Activated naive CD8-positive, alpha-beta T cell treated with anti-CD3 and anti-CD28 coated beads, Interleukin-2, amount 10 ng/mL, durations not matched to agents 7 days and 5 days (primary cell): ENCODE measurements around the gene BPIFB1. TPM values are rescaled to one million over a fixed set of nuclear protein-coding genes. Genes with fewer than 3 reads are reported as not detected.

ENCODE experiments used
- ATAC-seq: fragments of 150-1000 bp; cut with Tn5 transposase; one replicate; pipeline ENCODE4 v1.10.0; 2021; ENCODE audit warnings: low read depth, moderate library complexity
- POLR2A ChIA-PET: fragments of 350-600 bp; sonication (Branson Sonifier 250); formaldehyde crosslinking; loops from one replicate; lab custom pipeline; 2021; ENCODE audit warnings: antibody characterized with exemption; lab: Charles Lee
- DNase-seq: peaks from one replicate; pipeline ENCODE4 v3.0.0; 2021
- H3K27ac Mint-ChIP-seq: one replicate; pipeline ENCODE4 v1.8.0; 2022; ENCODE audit warnings: mild to moderate bottlenecking, mixed read lengths
- H3K27me3 Mint-ChIP-seq: one replicate; pipeline ENCODE4 v1.8.0; 2022; ENCODE audit warnings: mild to moderate bottlenecking, moderate library complexity, mixed read lengths
- H3K36me3 Mint-ChIP-seq: one replicate; pipeline ENCODE4 v1.8.0; 2021; ENCODE audit warnings: mild to moderate bottlenecking, mixed read lengths
- H3K4me1 Mint-ChIP-seq: one replicate; pipeline ENCODE4 v1.8.0; 2021; ENCODE audit warnings: mixed read lengths
- H3K4me3 Mint-ChIP-seq: one replicate; pipeline ENCODE4 v1.8.0; 2022; ENCODE audit warnings: mild to moderate bottlenecking, moderate library complexity, mixed read lengths
- H3K9me3 Mint-ChIP-seq: one replicate; pipeline ENCODE4 v1.8.0; 2021; ENCODE audit warnings: mixed read lengths
- total RNA-seq, 2 experiments: library from RNA; stranded (reverse); gene quantifications; one replicate each; pipeline ENCODE4 v1.2.3, GENCODE V29; 2021

BPIFB1 gene
- total RNA-seq, 2 experiments from 2014 or later: not detected

DNA sequence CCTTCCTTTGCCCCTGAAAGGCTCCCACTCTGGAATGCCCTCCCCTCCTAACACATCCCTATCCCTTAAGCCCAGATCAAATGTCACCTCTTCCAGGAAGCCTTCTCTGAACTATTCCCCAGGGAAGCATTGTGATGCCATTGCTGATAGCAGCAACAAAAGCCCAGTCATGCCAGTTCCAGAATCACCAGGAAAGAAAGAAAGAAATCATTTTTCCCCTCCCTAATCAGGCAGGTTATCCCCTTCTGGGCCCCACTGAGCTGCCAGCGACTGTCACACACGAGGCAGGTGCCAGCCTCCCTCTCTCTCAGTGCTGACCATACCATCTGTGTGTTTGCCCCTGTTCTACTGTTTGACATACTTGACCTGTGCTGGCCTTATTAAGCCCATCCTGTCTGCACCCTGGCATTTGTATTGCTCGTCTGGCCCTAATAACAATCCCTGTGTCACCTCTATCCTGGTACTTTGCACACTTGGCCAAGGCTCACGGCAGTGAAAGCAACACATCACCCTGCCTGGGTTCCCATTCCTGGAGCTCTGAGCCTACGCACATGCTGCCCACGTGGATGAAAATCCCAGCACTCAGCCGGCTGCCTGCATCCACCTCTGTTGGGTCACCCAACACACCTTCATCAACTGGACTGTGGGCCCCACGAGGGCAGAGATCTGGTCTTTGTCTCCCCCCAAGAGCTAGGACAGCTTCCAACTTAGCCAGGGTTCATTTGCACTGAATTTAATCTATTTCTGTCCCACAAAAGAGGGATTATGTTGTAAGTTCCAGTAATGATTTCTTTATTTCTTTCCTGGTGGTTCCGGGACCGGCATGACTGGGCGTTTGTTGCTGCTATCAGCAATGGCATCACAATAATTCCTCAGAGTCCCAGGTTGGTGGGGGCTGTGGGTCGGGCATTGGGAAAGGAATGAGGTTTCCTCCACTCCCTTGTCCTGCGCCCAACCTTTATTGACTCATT, 5.3 kb upstream of the BPIFB1 start:
- no peaks in the 10 kb centered on the region for H3K4me1 Mint-ChIP-seq
- H3K27ac Mint-ChIP-seq: no peak overlapping the region
- no peak for DNase-seq
- peaks cover 8% of the 10 kb centered on the region for H3K27me3 Mint-ChIP-seq
- H3K4me3 Mint-ChIP-seq: no peak overlapping the region
- no peak for ATAC-seq
- H3K36me3 Mint-ChIP-seq: no peaks in the 10 kb centered on the region
- no peaks in the 10 kb centered on the region for H3K9me3 Mint-ChIP-seq
- POLR2A ChIA-PET: no interaction called here

- POLR2A ChIA-PET: no interaction called here
- Mint-ChIP-seq H3K4me3 (no peak overlapping the region), H3K36me3 (no peaks in the 10 kb centered on the region), H3K27ac (no peak overlapping the region), H3K9me3 (no peaks in the 10 kb centered on the region), H3K4me1 (no peaks in the 10 kb centered on the region), H3K27me3 (peaks cover 5% of the 10 kb centered on the region)
- ATAC-seq (no peak), DNase-seq (no peak)
Observed at GRCh38 chr20:33278700-33279099, 4.3 kb upstream of the BPIFB1 start.

GRCh38 chr20:33279261-33279910, 3.6 kb upstream of the BPIFB1 start:
- H3K27ac Mint-ChIP-seq: no peak overlapping the region
- no peaks in the 10 kb centered on the region for H3K9me3 Mint-ChIP-seq
- H3K36me3 Mint-ChIP-seq: no peaks in the 10 kb centered on the region
- POLR2A ChIA-PET: no interaction called here
- ATAC-seq (no peak), DNase-seq (no peak)
- peaks cover 5% of the 10 kb centered on the region for H3K27me3 Mint-ChIP-seq
- H3K4me3 Mint-ChIP-seq: no peak overlapping the region
- no peaks in the 10 kb centered on the region for H3K4me1 Mint-ChIP-seq

GRCh38 chr20:33280000-33280680, 2.9 kb upstream of the BPIFB1 start:
- DNase-seq: no peak
- Mint-ChIP-seq H3K27me3 (peaks cover 5% of the 10 kb centered on the region), H3K9me3 (no peaks in the 10 kb centered on the region), H3K36me3 (no peaks in the 10 kb centered on the region), H3K4me3 (no peak overlapping the region), H3K4me1 (no peaks in the 10 kb centered on the region), H3K27ac (no peak overlapping the region)
- ATAC-seq: no peak
- POLR2A ChIA-PET: no interaction called here

GRCh38 chr20:33280775-33281174, 2.2 kb upstream of the BPIFB1 start:
- DNase-seq (no peak), ATAC-seq (no peak)
- H3K27ac Mint-ChIP-seq: no peak overlapping the region
- peaks cover 5% of the 10 kb centered on the region for H3K27me3 Mint-ChIP-seq
- POLR2A ChIA-PET: no interaction called here
- no peaks in the 10 kb centered on the region for H3K4me1 Mint-ChIP-seq
- no peaks in the 10 kb centered on the region for H3K9me3 Mint-ChIP-seq
- no peaks in the 10 kb centered on the region for H3K36me3 Mint-ChIP-seq
- H3K4me3 Mint-ChIP-seq: no peak overlapping the region

DNA sequence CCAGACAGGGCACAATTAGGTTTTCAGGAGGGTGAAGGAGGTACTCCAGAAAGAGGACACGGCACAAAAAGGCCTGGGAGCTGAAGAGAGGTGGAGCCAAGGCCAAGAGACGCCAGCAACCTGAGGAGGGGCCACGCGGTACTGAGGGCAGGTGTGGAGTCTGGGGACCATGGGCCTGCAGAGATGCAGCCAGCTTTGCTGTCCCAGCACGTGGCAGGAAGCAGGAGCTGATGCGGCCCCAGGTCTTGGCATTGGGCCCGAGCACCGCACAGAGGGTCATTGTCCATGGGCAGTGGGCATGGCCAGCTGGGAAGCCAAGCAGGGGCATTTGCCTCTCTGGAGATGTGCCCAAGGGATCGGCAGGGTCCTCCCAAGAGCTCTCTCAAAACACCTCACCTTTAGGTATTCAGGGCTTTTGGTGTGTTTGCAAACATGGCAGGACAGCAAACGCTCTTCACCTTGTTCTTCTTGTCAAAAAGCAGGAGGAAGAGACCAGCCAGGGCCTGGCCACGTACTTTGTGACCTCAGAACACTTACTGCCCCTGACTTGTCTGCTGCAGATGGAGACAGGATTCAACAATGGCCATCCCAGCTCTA, 1.4 kb upstream of the BPIFB1 start:
- POLR2A ChIA-PET: no interaction called here
- ATAC-seq (no peak), DNase-seq (no peak)
- Mint-ChIP-seq H3K4me1 (no peaks in the 10 kb centered on the region), H3K4me3 (no peak overlapping the region), H3K9me3 (no peaks in the 10 kb centered on the region), H3K27me3 (peaks cover 8% of the 10 kb centered on the region), H3K36me3 (no peaks in the 10 kb centered on the region), H3K27ac (no peak overlapping the region)

GRCh38 chr20:33282196-33282934, 649 bp upstream of the BPIFB1 start:
- DNase-seq (no peak), ATAC-seq (no peak)
- Mint-ChIP-seq H3K27ac (no peak overlapping the region), H3K4me3 (no peak overlapping the region), H3K4me1 (no peaks in the 10 kb centered on the region), H3K36me3 (no peaks in the 10 kb centered on the region), H3K9me3 (no peaks in the 10 kb centered on the region), H3K27me3 (peaks cover 14% of the 10 kb centered on the region)
- POLR2A ChIA-PET: no interaction called here

GRCh38 chr20:33284284-33284683, 1.3 kb downstream of the BPIFB1 start:
- H3K9me3 Mint-ChIP-seq: no peaks in the 10 kb centered on the region
- no peak for ATAC-seq
- no peak for DNase-seq
- H3K36me3 Mint-ChIP-seq: no peaks in the 10 kb centered on the region
- H3K4me1 Mint-ChIP-seq: no peaks in the 10 kb centered on the region
- no peak overlapping the region for H3K27ac Mint-ChIP-seq
- peaks cover 16% of the 10 kb centered on the region for H3K27me3 Mint-ChIP-seq
- POLR2A ChIA-PET: no interaction called here
- no peak overlapping the region for H3K4me3 Mint-ChIP-seq

GRCh38 chr20:33284937-33285336, 1.9 kb downstream of the BPIFB1 start:
- no peaks in the 10 kb centered on the region for H3K36me3 Mint-ChIP-seq
- no peak overlapping the region for H3K4me3 Mint-ChIP-seq
- DNase-seq (no peak), ATAC-seq (no peak)
- no peaks in the 10 kb centered on the region for H3K4me1 Mint-ChIP-seq
- POLR2A ChIA-PET: no interaction called here
- no peaks in the 10 kb centered on the region for H3K9me3 Mint-ChIP-seq
- peaks cover 13% of the 10 kb centered on the region for H3K27me3 Mint-ChIP-seq
- H3K27ac Mint-ChIP-seq: no peak overlapping the region

DNA sequence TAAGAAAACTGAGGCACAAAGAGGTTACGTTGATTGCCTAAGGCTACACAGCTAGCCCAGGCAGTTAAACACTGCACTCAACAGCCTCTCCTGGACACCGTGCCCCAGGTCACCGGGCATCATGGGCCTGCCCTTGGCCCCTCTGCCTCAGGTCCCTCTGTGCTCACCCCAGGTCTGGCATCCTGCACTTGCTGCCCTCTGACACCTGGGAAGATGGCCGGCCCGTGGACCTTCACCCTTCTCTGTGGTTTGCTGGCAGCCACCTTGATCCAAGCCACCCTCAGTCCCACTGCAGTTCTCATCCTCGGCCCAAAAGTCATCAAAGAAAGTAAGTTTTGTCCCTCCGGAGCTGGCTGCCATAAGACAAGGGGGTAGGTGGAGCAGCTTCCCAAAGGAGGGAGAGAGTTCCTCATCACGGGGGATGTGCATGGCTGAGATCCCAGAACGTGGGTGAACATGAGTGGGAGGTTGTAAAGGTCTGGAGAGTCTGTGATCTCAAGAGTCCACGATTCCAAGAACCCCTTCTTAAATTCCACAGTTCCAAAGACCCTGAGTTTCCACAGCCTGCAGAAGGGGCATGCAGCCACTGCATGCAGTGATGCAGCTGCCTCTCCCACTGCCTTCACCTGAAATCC, 3.0 kb downstream of the BPIFB1 start:
- peaks cover 13% of the 10 kb centered on the region for H3K27me3 Mint-ChIP-seq
- no peaks in the 10 kb centered on the region for H3K4me1 Mint-ChIP-seq
- POLR2A ChIA-PET: no interaction called here
- H3K9me3 Mint-ChIP-seq: no peaks in the 10 kb centered on the region
- no peak overlapping the region for H3K27ac Mint-ChIP-seq
- no peak overlapping the region for H3K4me3 Mint-ChIP-seq
- ATAC-seq: no peak
- H3K36me3 Mint-ChIP-seq: no peaks in the 10 kb centered on the region
- no peak for DNase-seq

- H3K4me1 Mint-ChIP-seq: no peaks in the 10 kb centered on the region
- POLR2A ChIA-PET: no interaction called here
- H3K9me3 Mint-ChIP-seq: no peaks in the 10 kb centered on the region
- H3K36me3 Mint-ChIP-seq: no peaks in the 10 kb centered on the region
- ATAC-seq: no peak
- H3K27ac Mint-ChIP-seq: no peak overlapping the region
- H3K27me3 Mint-ChIP-seq: peaks cover 17% of the 10 kb centered on the region
- no peak overlapping the region for H3K4me3 Mint-ChIP-seq
- no peak for DNase-seq
Observed at GRCh38 chr20:33287884-33288283, 4.9 kb downstream of the BPIFB1 start.

DNA sequence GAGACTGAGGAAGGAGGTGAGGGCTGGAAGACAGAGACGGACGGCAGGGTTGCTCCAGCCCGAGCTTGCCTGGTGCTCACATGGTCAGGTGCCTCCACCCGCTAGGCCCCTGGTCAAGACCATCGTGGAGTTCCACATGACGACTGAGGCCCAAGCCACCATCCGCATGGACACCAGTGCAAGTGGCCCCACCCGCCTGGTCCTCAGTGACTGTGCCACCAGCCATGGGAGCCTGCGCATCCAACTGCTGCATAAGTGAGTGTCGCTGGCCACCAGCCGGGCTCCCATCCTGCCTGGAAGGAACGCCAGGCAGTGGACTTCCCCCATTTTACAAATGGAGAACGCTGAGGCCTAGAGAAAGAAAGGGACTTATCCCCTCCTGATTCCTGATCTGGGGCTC, 7.8 kb downstream of the BPIFB1 start:
- no peak overlapping the region for H3K27ac Mint-ChIP-seq
- ATAC-seq (no peak), DNase-seq (no peak)
- no peaks in the 10 kb centered on the region for H3K9me3 Mint-ChIP-seq
- H3K4me1 Mint-ChIP-seq: no peaks in the 10 kb centered on the region
- POLR2A ChIA-PET: no interaction called here
- H3K27me3 Mint-ChIP-seq: peaks cover 25% of the 10 kb centered on the region
- H3K36me3 Mint-ChIP-seq: no peaks in the 10 kb centered on the region
- no peak overlapping the region for H3K4me3 Mint-ChIP-seq
